H9 (cell line): ENCODE results near the gene XNDC1N. TPM values are rescaled to one million over a fixed set of nuclear protein-coding genes. Genes with fewer than 3 reads are reported as not detected.

Experiments
- DNase-seq: peaks from one replicate; pipeline ENCODE4 v3.0.0-alpha.2; 2017
- H2AFZ ChIP-seq: one replicate; pipeline ENCODE4 v1.6.1; 2013; ENCODE audit warnings: mild to moderate bottlenecking, low read length, control low read depth, moderate library complexity
- H2AK5ac ChIP-seq: 2 replicates; pipeline ENCODE4 v1.6.1; 2013; ENCODE audit warnings: low read length, control low read depth, mixed read lengths; ENCODE audit not compliant: insufficient read length
- H2BK120ac ChIP-seq: one replicate; pipeline ENCODE4 v1.6.1; 2013; ENCODE audit warnings: low read depth, mild to moderate bottlenecking, low read length, control low read depth, inconsistent platforms; ENCODE audit not compliant: poor library complexity, severe bottlenecking
- H2BK12ac ChIP-seq: 2 replicates; pipeline ENCODE4 v1.6.1; 2013; ENCODE audit warnings: low read length, control low read depth, mixed read lengths, low read depth; ENCODE audit not compliant: insufficient read length
- H2BK15ac ChIP-seq: 2 replicates; pipeline ENCODE4 v1.6.1; 2013; ENCODE audit warnings: low read depth, low read length, control low read depth
- H2BK20ac ChIP-seq: one replicate; pipeline ENCODE4 v1.6.1; 2013; ENCODE audit warnings: low read depth, mild to moderate bottlenecking, low read length, control low read depth, inconsistent platforms; ENCODE audit not compliant: poor library complexity, severe bottlenecking
- H2BK5ac ChIP-seq: 2 replicates; pipeline ENCODE4 v1.6.1; 2013; ENCODE audit warnings: low read length, control low read depth, mixed read lengths; ENCODE audit not compliant: insufficient read length
- H3K14ac ChIP-seq: 2 replicates; pipeline ENCODE4 v1.6.1; 2013; ENCODE audit warnings: low read length, control low read depth; ENCODE audit not compliant: insufficient read depth
- H3K18ac ChIP-seq: 2 replicates; pipeline ENCODE4 v1.6.1; 2013; ENCODE audit warnings: low read depth, mild to moderate bottlenecking, mixed read lengths, low read length, control low read depth; ENCODE audit not compliant: insufficient read length
- H3K23ac ChIP-seq: 2 replicates; pipeline ENCODE4 v1.6.1; 2013; ENCODE audit warnings: low read length, control low read depth, mixed read lengths, low read depth; ENCODE audit not compliant: insufficient read length
- H3K23me2 ChIP-seq: 2 replicates; pipeline ENCODE4 v1.6.1; 2013; ENCODE audit warnings: low read depth, mild to moderate bottlenecking, mixed read lengths, low read length, control low read depth; ENCODE audit not compliant: insufficient read length, poor library complexity, severe bottlenecking
- H3K27ac ChIP-seq: 2 replicates; pipeline ENCODE4 v1.5.1; 2013; ENCODE audit warnings: low read length, control low read depth, mixed read lengths, low read depth; ENCODE audit not compliant: insufficient read length
- H3K27me3 ChIP-seq: 2 replicates; pipeline ENCODE4 v1.6.1; 2013; ENCODE audit warnings: low read length, control low read depth, inconsistent platforms; ENCODE audit not compliant: insufficient read depth
- H3K4ac ChIP-seq: 2 replicates; pipeline ENCODE4 v1.6.1; 2013; ENCODE audit warnings: low read depth, mild to moderate bottlenecking, control low read depth, inconsistent platforms, low read length, moderate library complexity
- H3K4me1 ChIP-seq: 2 replicates; pipeline ENCODE4 v1.6.1; 2013; ENCODE audit warnings: low read length, control low read depth, inconsistent platforms; ENCODE audit not compliant: insufficient read depth
- H3K4me2 ChIP-seq: 2 replicates; pipeline ENCODE4 v1.6.1; 2013; ENCODE audit warnings: low read length, control low read depth, mixed read lengths; ENCODE audit not compliant: insufficient read length, insufficient read depth
- H3K56ac ChIP-seq: 2 replicates; pipeline ENCODE4 v1.6.1; 2013; ENCODE audit warnings: low read depth, mild to moderate bottlenecking, mixed read lengths, low read length, control low read depth; ENCODE audit not compliant: insufficient read length
- H3K79me1 ChIP-seq: 2 replicates; pipeline ENCODE4 v1.6.1; 2013; ENCODE audit warnings: low read depth, mild to moderate bottlenecking, moderate library complexity, low read length, control low read depth, inconsistent platforms; ENCODE audit not compliant: insufficient read depth, poor library complexity, severe bottlenecking
- H3K79me2 ChIP-seq: 2 replicates; pipeline ENCODE4 v1.6.1; 2013; ENCODE audit warnings: low read length, control low read depth, inconsistent platforms; ENCODE audit not compliant: insufficient read depth
- H3K9ac ChIP-seq: 2 replicates; pipeline ENCODE4 v1.6.1; 2013; ENCODE audit warnings: low read length, control low read depth, mixed read lengths; ENCODE audit not compliant: insufficient read length; ENCODE audit errors: extremely low read depth
- H3K9me3 ChIP-seq: one replicate; pipeline ENCODE4 v1.6.1; 2013; ENCODE audit warnings: low read depth, low read length, inconsistent platforms; ENCODE audit not compliant: control insufficient read depth
- H3T11ph ChIP-seq: one replicate; pipeline ENCODE4 v1.6.1; 2013; ENCODE audit warnings: mild to moderate bottlenecking, low read length, control low read depth, inconsistent platforms
- H4K20me1 ChIP-seq: one replicate; pipeline ENCODE4 v1.6.1; 2013; ENCODE audit not compliant: control insufficient read depth, insufficient read length, insufficient read depth
- H4K5ac ChIP-seq: 2 replicates; pipeline ENCODE4 v1.6.1; 2013; ENCODE audit warnings: low read depth, mild to moderate bottlenecking, mixed read lengths, low read length, control low read depth; ENCODE audit not compliant: insufficient read length
- H4K8ac ChIP-seq: replicated peaks from 2 replicates; pipeline ENCODE4 v1.6.1; 2013; ENCODE audit warnings: low read length, control low read depth, mixed read lengths, low read depth; ENCODE audit not compliant: insufficient read length
- H4K91ac ChIP-seq: 2 replicates; pipeline ENCODE4 v1.6.1; 2013; ENCODE audit warnings: low read depth, mild to moderate bottlenecking, moderate library complexity, mixed read lengths, low read length, control low read depth; ENCODE audit not compliant: insufficient read length
- H3K27ac Mint-ChIP-seq, 3 experiments: 2 replicates in 2 of 3; 3 replicates in 1 of 3; pipeline ENCODE4 v1.8.0; 2020 to 2021; ENCODE audit warnings: mixed read lengths in 3 of 3, mild to moderate bottlenecking in 1 of 3, moderate library complexity in 1 of 3
- H3K27me3 Mint-ChIP-seq: 2 replicates; pipeline ENCODE4 v1.8.0; 2021; ENCODE audit warnings: low read depth, mild to moderate bottlenecking, moderate library complexity, mixed read lengths
- H3K36me3 Mint-ChIP-seq, 3 experiments: 2 replicates in 2 of 3; 3 replicates in 1 of 3; pipeline ENCODE4 v1.8.0; 2020 to 2021; ENCODE audit warnings: low read depth in 3 of 3, mixed read lengths in 3 of 3; ENCODE audit not compliant: insufficient read depth in 1 of 3
- H3K4me1 Mint-ChIP-seq, 2 experiments: 2 replicates each; pipeline ENCODE4 v1.8.0; 2020; ENCODE audit warnings: mixed read lengths in 2 of 2
- H3K4me3 Mint-ChIP-seq, 2 experiments: 2 replicates in 1 of 2; 3 replicates in 1 of 2; pipeline ENCODE4 v1.8.0; 2020 to 2021; ENCODE audit warnings: mild to moderate bottlenecking in 2 of 2, mixed read lengths in 2 of 2, moderate library complexity in 1 of 2
- H3K9me3 Mint-ChIP-seq, 2 experiments: 2 replicates in 1 of 2; 3 replicates in 1 of 2; pipeline ENCODE4 v1.8.0; 2020; ENCODE audit warnings: mild to moderate bottlenecking in 2 of 2, mixed read lengths in 2 of 2, moderate library complexity in 1 of 2
- WGBS: extraction: QIAGEN DNeasy Blood & Tissue Kit; methylation state at CpG from one replicate; pipeline ENCODE4 v1.1.7; 2013; ENCODE audit warnings: missing lambda C conversion rate, low lambda C conversion rate, mixed read lengths; ENCODE audit not compliant: insufficient read length; ENCODE audit errors: extremely low coverage; 5-methylcytosine and 5-hydroxymethylcytosine counted together
- total RNA-seq: library from RNA; stranded (reverse); gene quantifications from 2 replicates; pipeline ENCODE4 v1.2.1, GENCODE V29; 2021
- TF ChIP-seq, protein P1 (sequence below): fragments of 200-600 bp; sonication (generic); conservative IDR thresholded peaks from 3 replicates; pipeline ENCODE4 v1.8.0; 2021; ENCODE audit warnings: antibody characterized with exemption, mild to moderate bottlenecking

The XNDC1N gene
- total RNA-seq, 1 experiment from 2014 or later = 11.0 TPM

DNA sequence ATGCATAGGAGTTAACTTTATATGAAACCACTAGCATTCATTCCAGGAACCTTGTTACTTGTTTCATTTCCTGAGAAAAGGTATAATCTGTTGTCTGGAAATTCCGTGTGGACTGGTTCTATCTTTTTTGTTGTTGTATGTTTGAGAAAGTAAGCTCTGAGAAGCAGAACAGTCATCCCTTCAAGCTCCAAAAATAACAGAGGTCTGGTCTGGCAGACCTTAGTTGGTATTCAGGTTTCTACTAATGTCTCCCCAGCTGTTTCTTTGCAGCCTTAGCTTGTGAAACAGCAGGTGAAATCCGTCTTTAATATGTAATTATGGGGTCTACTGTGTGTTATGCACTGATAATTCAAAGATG, 2.8 kb upstream of the XNDC1N start:
- Histone ChIP-seq H3K9me3 (no peaks in the 10 kb centered on the region), H3K27ac (no peak overlapping the region), H4K8ac (no peak overlapping the region), H3K9ac (no peak overlapping the region), H3K23ac (no peak overlapping the region), H3T11ph (no peak overlapping the region), H4K20me1 (no peaks in the 10 kb centered on the region), H3K14ac (no peak overlapping the region), H4K5ac (no peak overlapping the region), H3K79me1 (peaks cover 17% of the 10 kb centered on the region), H2AFZ (no peak overlapping the region), H3K27me3 (no peaks in the 10 kb centered on the region), H4K91ac (no peak overlapping the region), H2BK120ac (no peak overlapping the region), H2BK20ac (no peak overlapping the region), H3K18ac (no peak overlapping the region), H2BK12ac (no peak overlapping the region), H3K4ac (no peak overlapping the region), H2BK15ac (no peak overlapping the region), H3K23me2 (peaks cover 10% of the 10 kb centered on the region), H3K79me2 (peaks cover 35% of the 10 kb centered on the region), H3K4me1 (no peaks in the 10 kb centered on the region; the same call in 1 of the 2 replicates), H3K4me2 (no peak overlapping the region), H3K56ac (no peak overlapping the region), H2BK5ac (no peak overlapping the region), H2AK5ac (no peak overlapping the region)
- TF ChIP-seq, protein P1, sequence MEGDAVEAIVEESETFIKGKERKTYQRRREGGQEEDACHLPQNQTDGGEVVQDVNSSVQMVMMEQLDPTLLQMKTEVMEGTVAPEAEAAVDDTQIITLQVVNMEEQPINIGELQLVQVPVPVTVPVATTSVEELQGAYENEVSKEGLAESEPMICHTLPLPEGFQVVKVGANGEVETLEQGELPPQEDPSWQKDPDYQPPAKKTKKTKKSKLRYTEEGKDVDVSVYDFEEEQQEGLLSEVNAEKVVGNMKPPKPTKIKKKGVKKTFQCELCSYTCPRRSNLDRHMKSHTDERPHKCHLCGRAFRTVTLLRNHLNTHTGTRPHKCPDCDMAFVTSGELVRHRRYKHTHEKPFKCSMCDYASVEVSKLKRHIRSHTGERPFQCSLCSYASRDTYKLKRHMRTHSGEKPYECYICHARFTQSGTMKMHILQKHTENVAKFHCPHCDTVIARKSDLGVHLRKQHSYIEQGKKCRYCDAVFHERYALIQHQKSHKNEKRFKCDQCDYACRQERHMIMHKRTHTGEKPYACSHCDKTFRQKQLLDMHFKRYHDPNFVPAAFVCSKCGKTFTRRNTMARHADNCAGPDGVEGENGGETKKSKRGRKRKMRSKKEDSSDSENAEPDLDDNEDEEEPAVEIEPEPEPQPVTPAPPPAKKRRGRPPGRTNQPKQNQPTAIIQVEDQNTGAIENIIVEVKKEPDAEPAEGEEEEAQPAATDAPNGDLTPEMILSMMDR = no peak
- H3K27me3 Mint-ChIP-seq = no peaks in the 10 kb centered on the region
- no peak for DNase-seq
- no peaks in the 10 kb centered on the region for H3K9me3 Mint-ChIP-seq
- peaks cover 1 to 5% (median 4%) of the 10 kb centered on the region in 3 experiments; a peak in 5 of 7 replicates for H3K36me3 Mint-ChIP-seq
- WGBS = no CpG with 5 or more reads among the region's 2 CpGs
- no peak overlapping the region for H3K27ac Mint-ChIP-seq
- H3K4me3 Mint-ChIP-seq = no peak overlapping the region
- peaks cover 9 to 24% of the 10 kb centered on the region in 2 experiments for H3K4me1 Mint-ChIP-seq
